Left lung (tissue), 10 donors: Measurements from ENCODE around the gene SMTNL2. TPM values are rescaled to one million over a fixed set of nuclear protein-coding genes. Genes with fewer than 3 reads are reported as not detected.
A peak's percentile ranks its signal among the peaks of the same experiment; 100 is the strongest.

Experiments
- ATAC-seq: fragments of 200-7000 bp; cut with Tn5 transposase; one replicate; pipeline ENCODE4 v1.9.1; 2020; ENCODE audit warnings: moderate library complexity
- DNase-seq, 4 donors: peaks; one replicate each; pipeline ENCODE4 v3.0.0-alpha.2; 2013 to 2020
- H3K27ac ChIP-seq, 2 donors: fragments of 200-600 bp; sonication (generic) in 1 of 2; one replicate each; pipeline versions ENCODE4 v1.5.0 to v1.8.0; 2020 to 2021
- H3K27me3 ChIP-seq, 2 donors: fragments of 200-600 bp; sonication (generic) in 1 of 2; one replicate each; pipeline versions ENCODE4 v1.5.0 to v1.8.0; 2020 to 2021
- H3K36me3 ChIP-seq, 2 donors: fragments of 200-600 bp; sonication (generic) in 1 of 2; one replicate each; pipeline versions ENCODE4 v1.5.0 to v1.8.0; 2020 to 2021
- H3K4me1 ChIP-seq, 2 donors: fragments of 200-600 bp; one replicate each; pipeline ENCODE4 v1.8.0; 2021
- H3K4me3 ChIP-seq, 2 donors: fragments of 200-600 bp; sonication (generic) in 1 of 2; one replicate each; pipeline versions ENCODE4 v1.5.0 to v1.8.0; 2020 to 2021; ENCODE audit warnings: mild to moderate bottlenecking in 1 of 2
- H3K9me3 ChIP-seq, 2 donors: fragments of 200-600 bp; sonication (generic) in 1 of 2; one replicate each; pipeline versions ENCODE4 v1.5.0 to v1.8.0; 2020 to 2021
- intact Hi-C, 2 donors: fragments of 100-400 bp; cut with DNase I; formaldehyde crosslinking; loops; one replicate each; pipeline versions ENCODE4 v1.11.2 to v1.14.2; 2022
- polyA plus RNA-seq, 6 donors: library from polyadenylated mRNA; unstranded; fragments of 120-200 nt; gene quantifications; one replicate each; pipeline ENCODE4 v1.2.1, GENCODE V29; 2013; ENCODE audit not compliant: insufficient read length in 6 of 6
- total RNA-seq, 2 donors: library from RNA; stranded (reverse); fragmentation: NEBNext Ultra II Directional; extraction: Animal tissue kit (Norgen Biotek cat#: 25700); gene quantifications; one replicate each; pipeline ENCODE4 v1.2.1, GENCODE V29; 2021
- TF ChIP-seq, protein P1 (sequence below), 2 donors: fragments of 200-600 bp; sonication (generic) in 1 of 2; IDR thresholded peaks; one replicate each; pipeline versions ENCODE4 v1.5.0 to v1.8.0; 2021; ENCODE audit warnings: antibody characterized with exemption in 2 of 2
- donor health status: DM: no; HTN: yes; CAD: no.
- donor health status: DM: no; HTN: no; CAD: no.

The SMTNL2 gene
- total and polyA plus RNA-seq, 8 donors, result 5.5 to 25.8 (median 21.2) TPM

DNA sequence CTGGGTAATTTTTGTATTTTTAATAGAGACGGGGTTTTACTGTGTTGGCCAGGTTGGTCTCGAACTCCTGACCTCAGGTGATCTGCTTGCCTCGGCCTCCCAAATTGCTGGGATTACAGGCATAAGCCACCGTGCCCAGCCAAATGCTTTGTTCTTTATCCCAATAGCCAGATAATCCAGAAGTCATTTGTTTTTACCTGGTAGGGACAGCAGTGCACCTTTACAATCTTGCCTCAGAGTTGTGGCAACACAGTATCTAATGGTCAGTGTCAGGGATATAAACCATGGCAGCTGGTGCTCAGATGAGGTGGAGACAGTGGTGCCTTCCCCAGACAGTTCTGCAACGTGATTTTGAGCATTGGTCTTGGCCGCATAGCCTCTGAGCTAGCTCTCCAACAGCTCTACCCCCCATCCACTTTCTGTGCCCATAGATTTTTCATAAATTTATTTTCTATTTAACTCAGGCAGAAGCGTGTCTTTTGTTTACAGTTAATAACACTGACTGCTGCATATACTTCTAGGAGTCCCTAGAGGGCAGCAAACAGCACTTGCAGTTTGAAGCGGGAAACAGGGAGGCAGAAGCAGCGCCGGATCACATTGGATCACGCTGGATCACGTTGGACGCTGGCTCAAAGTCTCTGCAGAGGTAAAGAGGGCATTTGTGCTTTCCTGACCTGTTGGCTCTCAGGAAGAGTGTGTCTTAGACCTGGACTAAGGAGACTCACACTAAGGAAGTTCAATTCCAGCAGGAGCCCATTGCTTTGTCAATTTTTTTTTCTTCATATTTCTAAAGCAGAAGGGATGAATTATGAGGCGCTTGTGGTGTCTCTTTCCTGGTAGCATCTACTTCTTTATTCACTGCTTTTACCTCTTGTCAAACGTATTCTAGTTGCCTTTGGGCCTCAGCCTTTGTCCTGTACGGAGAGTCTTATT lies 18.9 kb upstream of the SMTNL2 start:
- Histone ChIP-seq H3K36me3 (no peaks in the 10 kb centered on the region), H3K4me1 (peaks cover 0 to 8% of the 10 kb centered on the region in 2 donors), H3K4me3 (no peak overlapping the region), H3K27ac (no peak overlapping the region), H3K27me3 (no peaks in the 10 kb centered on the region), H3K9me3 (no peaks in the 10 kb centered on the region)
- TF ChIP-seq, protein P1, sequence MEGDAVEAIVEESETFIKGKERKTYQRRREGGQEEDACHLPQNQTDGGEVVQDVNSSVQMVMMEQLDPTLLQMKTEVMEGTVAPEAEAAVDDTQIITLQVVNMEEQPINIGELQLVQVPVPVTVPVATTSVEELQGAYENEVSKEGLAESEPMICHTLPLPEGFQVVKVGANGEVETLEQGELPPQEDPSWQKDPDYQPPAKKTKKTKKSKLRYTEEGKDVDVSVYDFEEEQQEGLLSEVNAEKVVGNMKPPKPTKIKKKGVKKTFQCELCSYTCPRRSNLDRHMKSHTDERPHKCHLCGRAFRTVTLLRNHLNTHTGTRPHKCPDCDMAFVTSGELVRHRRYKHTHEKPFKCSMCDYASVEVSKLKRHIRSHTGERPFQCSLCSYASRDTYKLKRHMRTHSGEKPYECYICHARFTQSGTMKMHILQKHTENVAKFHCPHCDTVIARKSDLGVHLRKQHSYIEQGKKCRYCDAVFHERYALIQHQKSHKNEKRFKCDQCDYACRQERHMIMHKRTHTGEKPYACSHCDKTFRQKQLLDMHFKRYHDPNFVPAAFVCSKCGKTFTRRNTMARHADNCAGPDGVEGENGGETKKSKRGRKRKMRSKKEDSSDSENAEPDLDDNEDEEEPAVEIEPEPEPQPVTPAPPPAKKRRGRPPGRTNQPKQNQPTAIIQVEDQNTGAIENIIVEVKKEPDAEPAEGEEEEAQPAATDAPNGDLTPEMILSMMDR (IDR thresholded peaks at IDR 0.05), result peak; percentile 69 to 76
- ATAC-seq, result peak; percentile 94
- intact Hi-C loops, result loop anchor here in 1 of 2 donors (5.0 kb wide), 1 partner anchor 67 kb away; no protein-coding TSS in a partner anchor
- DNase-seq, result peak in 3 of 4 donors; percentile 62 to 82 (median 62)

DNA sequence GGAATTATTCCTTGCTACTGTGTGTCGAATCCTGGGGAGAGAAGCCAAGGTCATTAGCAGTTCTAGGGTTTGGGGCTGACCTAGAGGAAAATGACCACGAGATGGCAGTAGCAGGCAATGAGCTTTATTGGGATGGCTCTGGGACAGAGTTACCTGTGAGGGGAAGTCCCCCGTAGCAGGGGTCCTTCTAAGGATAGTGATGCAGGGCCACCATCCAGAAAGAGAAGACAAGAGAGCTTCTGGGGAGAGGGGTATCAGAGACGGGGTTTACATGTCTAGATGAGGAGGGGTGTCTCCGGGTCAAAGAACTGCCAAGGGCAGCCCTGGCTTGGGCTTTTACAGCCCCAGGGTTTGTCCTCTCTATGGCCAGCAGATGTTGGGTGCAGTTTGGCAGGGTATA lies 17.5 kb upstream of the SMTNL2 start:
- H3K27me3 ChIP-seq, result no peaks in the 10 kb centered on the region
- ATAC-seq (peak; percentile 91), DNase-seq (peak in 2 of 4 donors; percentile 70 to 78)
- no peaks in the 10 kb centered on the region for H3K9me3 ChIP-seq
- intact Hi-C loops, result loop anchor here in 1 of 2 donors (5.0 kb wide), 1 partner anchor 66 kb away; no protein-coding TSS in a partner anchor
- no peaks in the 10 kb centered on the region for H3K36me3 ChIP-seq
- peaks cover 0 to 8% of the 10 kb centered on the region in 2 donors for H3K4me1 ChIP-seq
- no peak overlapping the region for H3K27ac ChIP-seq
- TF ChIP-seq, protein P1 (IDR thresholded peaks at IDR 0.05), result peak; percentile 59 to 77
- H3K4me3 ChIP-seq, result no peak overlapping the region

DNA sequence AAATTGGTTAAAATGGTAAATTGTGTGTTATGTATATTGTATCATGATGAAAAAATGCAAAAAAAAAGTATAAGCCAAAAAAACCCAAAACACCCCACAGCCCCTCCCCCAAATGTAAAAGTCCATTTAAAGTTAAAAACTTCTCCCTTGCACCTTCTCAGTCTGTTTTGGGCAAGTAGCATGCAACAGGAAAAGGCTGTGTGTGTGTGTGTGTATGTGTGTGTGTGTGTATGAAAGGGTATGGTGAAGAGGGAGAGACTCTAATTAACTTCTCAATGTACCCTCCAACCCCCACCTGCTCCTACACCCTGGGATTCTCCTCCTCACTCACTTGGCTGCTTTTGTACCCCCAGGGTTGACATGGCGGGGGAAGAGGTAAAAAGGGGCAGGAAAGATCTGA lies 14.7 kb upstream of the SMTNL2 start:
- intact Hi-C loops, result loop anchor here in 1 of 2 donors (5.0 kb wide), 1 partner anchor 63 kb away; no protein-coding TSS in a partner anchor
- no peak for DNase-seq
- peaks cover 0 to 8% of the 10 kb centered on the region in 2 donors for H3K4me1 ChIP-seq
- no peak overlapping the region for H3K27ac ChIP-seq
- H3K9me3 ChIP-seq, result no peaks in the 10 kb centered on the region
- no peak overlapping the region for H3K4me3 ChIP-seq
- no peaks in the 10 kb centered on the region for H3K27me3 ChIP-seq
- no peaks in the 10 kb centered on the region for H3K36me3 ChIP-seq
- TF ChIP-seq, protein P1 (IDR thresholded peaks at IDR 0.05), result no peak
- ATAC-seq, result no peak

DNA sequence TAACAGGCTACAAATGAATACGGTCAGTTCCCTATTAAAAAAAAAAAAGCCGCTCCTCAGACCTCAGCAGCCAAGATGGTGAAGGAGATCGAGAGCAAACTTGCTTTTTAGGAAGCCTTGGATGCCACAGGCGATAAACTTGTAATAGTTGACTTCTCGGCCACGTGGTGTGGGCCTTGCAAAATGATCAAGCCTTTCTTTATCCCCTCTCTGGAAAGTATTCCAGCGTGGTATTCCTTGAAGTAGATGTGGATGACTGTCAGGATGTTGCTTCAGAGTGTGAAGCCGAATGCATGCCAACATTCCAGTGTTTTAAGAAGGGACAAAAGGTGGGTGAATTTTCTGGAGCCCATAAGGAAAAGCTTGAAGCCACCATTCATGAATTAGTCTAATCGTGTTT lies 12.2 kb upstream of the SMTNL2 start:
- no peaks in the 10 kb centered on the region for H3K36me3 ChIP-seq
- no peak overlapping the region for H3K4me3 ChIP-seq
- intact Hi-C loops, result no loop called here
- no peak overlapping the region for H3K27ac ChIP-seq
- DNase-seq, result no peak
- no peaks in the 10 kb centered on the region for H3K4me1 ChIP-seq
- TF ChIP-seq, protein P1 (IDR thresholded peaks at IDR 0.05), result no peak
- ATAC-seq, result no peak
- no peaks in the 10 kb centered on the region for H3K9me3 ChIP-seq
- H3K27me3 ChIP-seq, result no peaks in the 10 kb centered on the region

DNA sequence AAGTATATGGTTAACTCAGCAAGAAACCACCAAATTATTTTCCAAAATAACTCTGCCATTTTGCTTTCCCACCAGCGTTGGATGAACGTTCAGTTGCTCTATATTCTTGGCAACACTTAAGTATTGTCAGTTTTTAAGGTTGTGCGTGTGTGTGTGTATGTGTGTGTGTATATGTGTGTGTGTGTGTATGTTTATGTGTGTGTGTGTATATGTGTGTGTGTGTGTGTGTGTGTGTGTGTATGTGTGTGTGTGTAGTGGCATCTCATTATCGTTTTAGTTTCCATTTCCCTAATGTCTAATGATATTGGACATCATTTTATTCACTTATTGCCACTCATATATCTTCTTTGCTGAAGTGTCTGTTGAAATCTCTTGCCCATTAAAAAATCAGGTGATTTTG lies 11.2 kb upstream of the SMTNL2 start:
- Histone ChIP-seq H3K27me3 (no peaks in the 10 kb centered on the region), H3K27ac (no peak overlapping the region), H3K4me1 (no peaks in the 10 kb centered on the region), H3K36me3 (no peaks in the 10 kb centered on the region), H3K4me3 (no peak overlapping the region), H3K9me3 (no peaks in the 10 kb centered on the region)
- DNase-seq (no peak), ATAC-seq (no peak)
- intact Hi-C loops, result no loop called here
- TF ChIP-seq, protein P1 (IDR thresholded peaks at IDR 0.05), result no peak
